RWPE2 (cell line): ENCODE results near the gene NEU4.
A peak's percentile ranks its signal among the peaks of the same experiment; 100 is the strongest.

Experiments used
- ATAC-seq: fragments of 200-7000 bp; cut with Tn5 transposase; 3 replicates; pipeline ENCODE4 v1.9.1; 2021; ENCODE audit warnings: low read depth
- DNase-seq: peaks from one replicate; pipeline ENCODE4 v3.0.0-alpha.2; 2020; ENCODE audit warnings: low spot score
- H3K27ac ChIP-seq: fragments of 450-650 bp; 2 replicates; pipeline ENCODE4 v1.5.1; 2017; ENCODE audit warnings: mild to moderate bottlenecking; ENCODE audit not compliant: poor library complexity, severe bottlenecking
- H3K27me3 ChIP-seq: fragments of 250-450 bp; sonication (Bioruptor Pico); 2 replicates; pipeline ENCODE4 v1.5.1; 2021; ENCODE audit warnings: mild to moderate bottlenecking, moderate library complexity; ENCODE audit not compliant: insufficient read depth, poor library complexity, severe bottlenecking
- H3K36me3 ChIP-seq: fragments of 250-450 bp; sonication (Bioruptor Pico); 2 replicates; pipeline ENCODE4 v1.5.1; 2020; ENCODE audit warnings: low read depth, mild to moderate bottlenecking, moderate library complexity
- H3K4me1 ChIP-seq: fragments of 250-450 bp; sonication (Bioruptor Pico); 2 replicates; pipeline ENCODE4 v1.5.1; 2021; ENCODE audit warnings: mild to moderate bottlenecking, moderate library complexity; ENCODE audit not compliant: insufficient read depth, poor library complexity, severe bottlenecking
- H3K4me3 ChIP-seq: fragments of 250-450 bp; sonication (Bioruptor Pico); 2 replicates; pipeline ENCODE4 v1.5.1; 2021; ENCODE audit warnings: mild to moderate bottlenecking, moderate library complexity; ENCODE audit not compliant: severe bottlenecking
- H3K9me3 ChIP-seq: fragments of 250-450 bp; sonication (Bioruptor Pico); 2 replicates; pipeline ENCODE4 v1.5.1; 2021; ENCODE audit warnings: mild to moderate bottlenecking, moderate library complexity; ENCODE audit not compliant: severe bottlenecking
- CTCF ChIP-seq: fragments of 450-650 bp; IDR thresholded peaks from one replicate; pipeline ENCODE4 v1.5.1; 2017; ENCODE audit warnings: mild to moderate bottlenecking, moderate library complexity; ENCODE audit not compliant: poor library complexity, severe bottlenecking

Gene NEU4

DNA sequence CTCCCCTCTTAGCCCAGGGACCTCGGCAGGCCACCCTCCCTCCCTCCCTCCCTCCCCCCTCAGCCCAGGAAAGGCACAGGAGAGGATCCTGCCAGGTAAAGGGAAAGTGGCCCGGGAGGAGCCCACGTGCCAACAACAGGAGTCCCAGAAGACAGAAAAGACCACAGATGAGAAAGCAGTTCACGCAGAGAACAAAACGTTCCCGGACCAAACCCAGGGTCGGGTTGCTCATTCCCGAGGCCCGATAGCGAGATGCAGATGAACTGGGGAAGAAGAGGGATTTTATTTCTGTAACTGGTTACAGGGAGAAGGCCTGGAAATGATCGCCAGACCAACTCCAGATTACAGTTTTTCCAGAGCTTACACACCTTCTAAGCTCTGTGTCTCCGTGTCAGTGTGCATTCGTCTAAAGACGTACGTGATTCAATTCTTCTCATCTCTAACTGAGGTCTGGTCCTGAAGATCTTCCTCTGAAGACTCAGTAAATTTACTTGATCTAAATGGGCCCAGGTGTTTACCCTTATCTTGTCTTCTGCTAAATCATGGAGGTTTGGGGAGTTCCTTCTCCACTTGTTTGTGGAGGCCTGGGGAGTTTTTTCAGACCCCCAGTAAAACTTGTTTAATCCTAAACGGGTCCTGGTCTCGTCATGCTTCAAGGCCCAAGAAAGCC is 807 bp upstream of the NEU4 start:
- no peaks in the 10 kb centered on the region for H3K36me3 ChIP-seq
- H3K27ac ChIP-seq, result no peak overlapping the region
- no peak for TF ChIP-seq CTCF
- H3K4me1 ChIP-seq, result no peaks in the 10 kb centered on the region
- peaks cover 9% of the 10 kb centered on the region for H3K27me3 ChIP-seq
- ATAC-seq (no peak), DNase-seq (no peak)
- H3K4me3 ChIP-seq, result no peak overlapping the region
- H3K9me3 ChIP-seq, result no peaks in the 10 kb centered on the region

DNA sequence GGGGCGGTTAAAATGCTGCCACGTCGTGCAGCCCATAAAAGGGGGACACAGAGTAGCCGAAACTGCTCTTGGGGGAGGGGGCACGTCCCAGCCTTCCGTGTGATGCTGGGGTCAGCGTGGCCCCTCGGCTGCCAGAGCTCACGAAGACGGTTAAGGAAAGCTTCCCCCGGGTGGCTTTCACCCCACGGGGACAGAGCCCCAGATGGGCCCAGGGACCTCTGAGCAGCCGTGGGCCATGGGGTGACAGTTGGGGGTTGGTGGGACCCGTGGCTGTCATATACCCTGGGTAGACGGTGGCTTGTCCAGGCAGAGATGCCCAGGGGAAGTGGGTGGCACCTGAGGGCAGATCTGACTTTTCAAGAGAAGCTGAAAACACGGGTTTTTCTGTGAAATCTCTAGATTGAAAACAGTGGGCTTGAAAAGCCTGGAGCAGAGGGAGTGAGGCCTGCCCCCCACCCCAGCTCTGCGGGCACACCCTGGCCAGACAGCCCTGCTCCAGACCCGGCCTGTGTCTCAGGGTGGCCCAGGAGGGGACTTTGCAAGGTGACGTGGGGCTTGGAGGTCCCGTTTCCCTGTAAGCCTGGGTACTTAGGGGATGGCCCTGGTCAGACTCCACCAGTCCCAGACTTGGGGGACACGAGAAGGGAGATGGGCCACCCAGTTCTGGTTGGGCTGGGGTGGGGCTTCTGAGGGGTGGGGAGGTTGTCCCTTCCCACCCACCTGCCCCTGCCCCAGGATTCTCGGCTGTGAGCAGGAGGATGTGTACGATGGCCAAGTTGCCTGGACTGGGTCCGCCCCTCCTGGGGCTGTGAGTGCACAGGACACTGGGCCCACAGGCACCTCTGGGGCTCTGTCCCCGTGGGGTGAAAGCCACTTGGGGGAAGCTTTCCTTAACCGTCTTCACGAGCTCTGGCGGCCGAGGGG is 652 bp downstream of the NEU4 start:
- H3K4me1 ChIP-seq, result no peaks in the 10 kb centered on the region
- H3K27me3 ChIP-seq, result peaks cover 2% of the 10 kb centered on the region
- DNase-seq (no peak), ATAC-seq (no peak)
- H3K27ac ChIP-seq, result no peak overlapping the region
- H3K4me3 ChIP-seq, result no peak overlapping the region
- H3K36me3 ChIP-seq, result no peaks in the 10 kb centered on the region
- no peaks in the 10 kb centered on the region for H3K9me3 ChIP-seq
- TF ChIP-seq CTCF, result no peak

GRCh38 chr2:241810307-241811200 is 1.6 kb downstream of the NEU4 start:
- TF ChIP-seq CTCF, result no peak
- H3K4me3 ChIP-seq, result no peak overlapping the region
- DNase-seq, result no peak
- H3K9me3 ChIP-seq, result no peaks in the 10 kb centered on the region
- H3K27me3 ChIP-seq, result no peaks in the 10 kb centered on the region
- H3K27ac ChIP-seq, result no peak overlapping the region
- H3K36me3 ChIP-seq, result no peaks in the 10 kb centered on the region
- ATAC-seq, result peak; percentile 32; the same call in 2 of the 3 replicates
- no peaks in the 10 kb centered on the region for H3K4me1 ChIP-seq

- no peak for TF ChIP-seq CTCF
- ATAC-seq, result no peak; the same call in 2 of the 3 replicates
- H3K27me3 ChIP-seq, result no peaks in the 10 kb centered on the region
- no peaks in the 10 kb centered on the region for H3K9me3 ChIP-seq
- no peak overlapping the region for H3K27ac ChIP-seq
- no peaks in the 10 kb centered on the region for H3K4me1 ChIP-seq
- no peak for DNase-seq
- H3K4me3 ChIP-seq, result no peak overlapping the region
- H3K36me3 ChIP-seq, result no peaks in the 10 kb centered on the region
These were observed 2.4 kb downstream of the NEU4 start for GRCh38 chr2:241811201-241811951.
